GM20431 (cell line): ENCODE data around the gene SLC26A11.

Experiments used
- in situ Hi-C: fragments of 300-500 bp; cut with MseI, MboI; formaldehyde crosslinking; loops from one replicate; pipeline ENCODE4 v1.15.0; 2020; ENCODE audit warnings: low sequenced_read_pairs; ENCODE audit not compliant: unreplicated experiment

The SLC26A11 gene

DNA sequence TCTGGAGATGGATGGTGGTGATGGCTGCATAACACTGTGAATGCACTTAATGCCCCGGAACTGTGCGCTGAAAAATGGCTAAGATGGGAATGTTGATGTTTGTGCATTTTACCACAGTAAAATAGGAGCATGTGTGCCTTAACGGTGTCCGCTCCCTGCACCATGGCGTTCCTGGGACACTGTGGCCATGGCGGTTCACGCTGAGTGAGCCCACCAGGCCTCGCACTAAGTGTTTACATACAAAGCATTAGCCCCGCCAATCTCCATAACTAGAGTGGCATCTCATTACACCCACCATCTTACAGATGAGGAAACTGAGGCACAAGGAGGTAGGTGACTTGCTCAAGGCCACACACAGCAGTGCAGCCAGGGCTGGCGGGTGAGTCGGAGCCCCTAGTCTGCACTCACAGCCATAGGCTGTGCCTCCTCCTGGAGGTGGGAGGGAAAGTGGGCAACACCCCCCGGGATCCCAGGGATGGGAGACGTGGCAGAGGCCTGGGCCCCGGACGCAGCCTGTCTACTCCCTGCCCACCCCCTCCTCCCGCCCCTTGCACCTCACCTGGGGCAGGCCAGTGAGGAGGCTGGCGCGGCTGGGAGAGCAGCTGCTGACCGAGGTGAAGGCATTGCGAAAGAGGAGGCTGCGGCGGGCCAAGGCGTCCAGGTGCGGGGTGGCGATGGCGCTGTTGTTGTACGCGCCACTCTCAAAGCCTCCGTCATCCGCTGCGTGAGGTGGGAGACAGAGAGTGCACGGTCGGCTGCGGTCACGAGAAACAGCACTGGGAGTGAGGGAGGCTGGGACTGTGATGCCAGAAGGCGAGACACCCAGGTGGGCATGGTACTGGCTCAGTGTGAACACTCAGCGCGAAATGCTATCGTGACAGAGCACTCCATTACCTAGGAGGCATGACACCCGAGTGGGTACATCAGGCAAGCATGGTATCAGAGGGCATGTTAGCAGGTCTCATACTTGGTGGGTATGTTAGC lies 3.5 kb upstream of the SLC26A11 start:
- in situ Hi-C loops, result no loop called here

DNA sequence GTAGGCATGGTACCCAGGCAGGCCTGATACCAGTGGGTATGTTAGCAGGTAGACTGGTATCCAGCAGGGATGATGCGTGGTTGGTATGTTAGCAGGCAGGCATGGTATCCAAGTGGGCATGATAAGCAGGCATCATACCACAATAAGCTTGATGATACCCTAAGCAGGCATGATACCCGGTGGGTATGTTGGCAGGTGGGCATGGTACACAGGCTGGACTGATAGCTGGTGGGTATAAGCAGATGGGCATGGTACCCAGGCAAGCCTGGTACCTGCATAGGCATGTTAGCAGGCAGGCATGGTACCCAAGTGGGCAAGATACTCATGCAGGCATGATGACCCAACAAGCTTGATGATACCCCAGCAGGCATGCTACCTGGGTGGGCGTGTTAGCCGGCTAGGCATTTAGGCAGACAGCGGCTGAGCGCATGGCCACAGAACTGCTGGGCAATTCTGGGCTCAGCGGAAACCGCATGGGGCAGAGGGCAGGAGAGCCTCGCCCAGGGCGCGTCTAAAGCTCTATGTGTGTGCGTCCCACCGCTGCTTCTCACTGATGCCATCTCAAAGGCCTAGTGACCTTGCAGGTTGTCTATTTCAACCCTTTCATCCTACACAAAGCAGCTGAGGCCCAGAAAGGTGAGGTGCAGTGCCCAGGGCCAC lies 2.4 kb upstream of the SLC26A11 start:
- in situ Hi-C loops, result no loop called here

DNA sequence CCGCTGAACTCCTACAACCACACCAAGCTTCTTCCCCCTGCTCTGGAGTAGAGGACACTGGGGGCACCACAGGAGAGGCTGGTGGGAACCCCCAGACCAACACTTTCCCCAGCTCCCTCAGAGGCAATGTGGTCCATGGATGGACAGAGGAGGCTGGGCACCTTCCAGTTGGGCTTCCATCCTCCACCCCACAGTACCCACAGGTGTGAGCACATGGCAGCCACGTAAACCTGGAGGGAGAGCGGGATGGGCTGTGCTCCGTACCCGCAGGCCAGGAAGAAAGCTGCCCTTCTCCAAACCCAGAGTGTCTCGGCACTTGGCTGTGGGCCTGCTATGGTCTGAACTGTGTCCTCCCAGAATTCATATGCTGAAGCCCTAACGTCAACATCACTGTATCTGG lies 1.8 kb upstream of the SLC26A11 start:
- in situ Hi-C loops, result no loop called here

DNA sequence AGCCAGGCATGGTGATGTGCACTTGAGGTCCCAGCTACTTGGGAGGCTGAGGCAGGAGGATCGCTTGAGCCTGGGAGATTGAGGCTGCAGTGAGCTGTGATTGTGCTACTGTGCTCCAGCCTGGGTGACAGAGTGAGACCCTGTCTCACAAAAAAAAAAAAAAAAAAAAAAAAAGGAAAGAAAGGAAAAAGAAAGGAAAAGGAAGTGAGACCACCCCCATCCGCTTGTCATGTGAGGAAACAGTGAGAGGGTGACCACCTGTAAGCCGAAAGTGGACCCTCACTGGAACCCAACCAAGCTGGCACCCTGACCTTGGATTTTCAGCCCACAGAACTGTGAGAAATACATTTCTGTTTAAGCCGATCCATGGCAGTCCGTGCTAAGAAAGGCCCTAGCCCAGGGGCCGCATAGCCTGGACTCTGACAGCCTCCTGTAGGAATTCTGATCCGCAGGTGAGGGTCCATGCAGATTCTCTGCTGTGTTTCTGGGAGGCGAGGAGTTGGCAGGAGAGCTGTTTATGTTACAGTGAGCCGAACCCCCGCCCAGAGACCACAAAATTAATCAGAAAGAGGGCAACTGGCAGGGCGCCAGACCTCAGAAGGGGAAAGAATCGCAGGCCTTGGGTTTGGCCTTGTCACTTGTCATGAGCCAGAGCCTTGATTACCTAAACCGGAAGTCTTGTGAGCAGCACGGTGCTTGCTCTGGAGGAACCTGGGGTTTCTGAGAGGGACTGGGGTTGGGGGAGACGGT lies 1.0 kb upstream of the SLC26A11 start:
- in situ Hi-C loops, result no loop called here

DNA sequence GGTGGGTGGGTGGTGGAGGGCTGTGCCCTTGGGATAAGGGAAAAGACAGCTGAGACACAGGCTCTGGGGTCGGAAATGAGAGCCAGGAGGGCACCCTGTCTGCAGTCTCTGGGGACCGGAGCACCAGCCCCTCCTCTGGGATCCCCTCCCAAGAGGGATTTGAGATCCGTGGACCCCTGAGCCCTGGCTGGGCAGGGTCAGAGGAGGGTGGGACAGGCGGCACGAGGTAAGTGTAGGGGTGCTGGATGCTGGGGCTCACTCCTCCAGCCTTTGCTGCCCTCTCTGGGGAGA lies 519 bp upstream of the SLC26A11 start:
- in situ Hi-C loops, result no loop called here

DNA sequence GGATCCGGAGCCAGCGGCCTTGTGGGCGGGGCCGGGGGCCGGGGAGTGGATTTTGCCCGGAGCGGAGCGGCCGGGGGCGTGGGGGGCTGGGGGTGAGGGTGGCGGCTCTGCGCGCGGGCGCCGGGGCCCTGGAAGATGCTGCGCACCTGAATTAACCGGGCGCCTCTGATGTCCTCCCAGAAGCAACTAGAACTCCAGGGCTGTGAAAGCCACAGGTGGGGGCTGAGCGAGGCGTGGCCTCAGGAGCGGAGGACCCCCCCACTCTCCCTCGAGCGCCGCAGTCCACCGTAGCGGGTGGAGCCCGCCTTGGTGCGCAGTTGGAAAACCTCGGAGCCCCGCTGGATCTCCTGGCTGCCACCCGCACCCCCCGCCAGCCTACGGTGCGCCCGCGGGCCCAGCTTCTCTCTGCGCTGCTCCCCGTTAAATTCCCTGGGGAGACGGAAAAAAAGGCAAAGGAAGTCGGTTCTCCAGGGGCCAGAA lies 549 bp downstream of the SLC26A11 start:
- in situ Hi-C loops, result no loop called here

DNA sequence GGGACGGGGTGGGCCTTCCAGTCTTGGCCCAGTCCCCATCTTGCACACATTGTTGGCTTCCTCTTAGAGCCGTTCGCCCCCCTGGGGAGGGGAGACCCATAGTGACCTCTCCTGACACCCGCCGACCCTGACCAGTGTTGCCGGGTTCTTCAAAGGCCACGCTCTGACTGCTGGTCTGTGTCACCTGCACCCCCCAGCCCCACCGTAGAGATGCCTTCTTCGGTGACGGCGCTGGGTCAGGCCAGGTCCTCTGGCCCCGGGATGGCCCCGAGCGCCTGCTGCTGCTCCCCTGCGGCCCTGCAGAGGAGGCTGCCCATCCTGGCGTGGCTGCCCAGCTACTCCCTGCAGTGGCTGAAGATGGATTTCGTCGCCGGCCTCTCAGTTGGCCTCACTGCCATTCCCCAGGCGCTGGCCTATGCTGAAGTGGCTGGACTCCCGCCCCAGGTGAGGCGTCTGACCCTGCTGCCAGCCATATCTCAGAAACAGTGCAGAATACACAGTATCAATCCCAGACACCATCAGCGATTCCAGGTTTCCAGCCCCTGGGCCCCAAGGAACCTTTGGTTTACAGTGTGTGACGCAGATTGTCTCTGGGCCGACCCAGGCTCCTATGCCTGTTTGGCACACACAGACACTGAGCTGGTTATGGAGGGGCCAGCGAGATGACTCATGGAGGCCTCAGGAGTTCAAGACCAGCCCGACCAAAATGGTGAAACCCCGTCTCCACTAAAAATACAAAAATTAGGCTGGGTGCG lies 1.3 kb downstream of the SLC26A11 start:
- in situ Hi-C loops, result no loop called here

DNA sequence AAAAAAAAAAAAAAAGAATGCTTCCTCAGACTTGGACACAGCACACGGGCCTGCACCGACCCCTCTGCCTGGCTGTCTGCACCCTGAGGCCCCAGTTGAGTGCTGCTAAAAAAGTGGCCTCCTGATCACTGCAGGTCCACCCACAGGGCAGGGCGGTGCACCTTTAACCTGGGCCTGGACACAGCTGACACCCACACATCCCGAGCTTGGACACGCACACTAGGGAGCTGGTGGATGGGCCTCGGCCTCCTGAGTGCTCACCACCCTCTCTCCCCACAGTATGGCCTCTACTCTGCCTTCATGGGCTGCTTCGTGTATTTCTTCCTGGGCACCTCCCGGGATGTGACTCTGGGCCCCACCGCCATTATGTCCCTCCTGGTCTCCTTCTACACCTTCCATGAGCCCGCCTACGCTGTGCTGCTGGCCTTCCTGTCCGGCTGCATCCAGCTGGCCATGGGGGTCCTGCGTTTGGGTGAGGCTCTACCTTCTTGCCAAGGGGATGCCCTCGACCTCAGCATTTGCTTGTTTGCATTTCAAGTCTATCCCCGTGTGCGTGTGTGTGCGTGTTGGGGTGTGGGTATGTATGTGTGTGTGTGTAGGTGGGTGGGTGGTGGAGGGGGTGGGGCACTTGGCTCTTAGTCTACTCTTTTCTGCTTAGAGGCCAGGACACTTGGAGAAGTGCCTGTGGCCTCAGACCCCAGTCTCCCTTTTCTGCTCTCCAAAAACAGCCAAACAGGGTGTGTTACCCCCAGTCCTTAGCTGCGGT lies 2.3 kb downstream of the SLC26A11 start:
- in situ Hi-C loops, result no loop called here

DNA sequence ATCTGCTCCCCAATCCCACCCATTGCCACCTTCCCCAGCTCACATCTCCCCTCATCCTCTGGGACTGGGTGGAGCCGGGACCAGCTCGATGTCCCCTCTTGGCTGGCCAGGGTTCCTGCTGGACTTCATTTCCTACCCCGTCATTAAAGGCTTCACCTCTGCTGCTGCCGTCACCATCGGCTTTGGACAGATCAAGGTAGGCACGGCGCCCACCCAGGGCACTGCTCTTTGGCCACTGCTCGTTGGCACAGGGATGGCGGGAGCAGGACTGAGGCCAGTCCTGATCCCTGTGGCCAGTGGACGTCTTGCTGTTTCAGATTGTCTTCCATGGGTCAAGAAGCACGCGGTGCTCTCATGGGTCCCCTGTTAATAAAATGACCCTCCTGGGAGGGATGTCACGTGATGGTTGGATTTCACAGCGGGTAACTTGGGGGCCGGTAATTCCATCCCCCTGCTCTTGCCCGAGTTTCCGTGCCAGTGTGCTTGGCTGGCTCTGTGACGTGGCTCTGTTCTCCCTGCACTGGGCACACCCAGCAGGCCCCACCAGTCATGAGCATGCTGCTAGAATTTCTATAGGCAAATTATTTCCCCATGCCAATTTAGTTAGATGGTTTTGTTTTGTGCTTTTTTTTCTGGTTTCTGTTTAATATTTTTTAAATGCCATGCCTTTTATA lies 3.1 kb downstream of the SLC26A11 start:
- in situ Hi-C loops, result no loop called here

DNA sequence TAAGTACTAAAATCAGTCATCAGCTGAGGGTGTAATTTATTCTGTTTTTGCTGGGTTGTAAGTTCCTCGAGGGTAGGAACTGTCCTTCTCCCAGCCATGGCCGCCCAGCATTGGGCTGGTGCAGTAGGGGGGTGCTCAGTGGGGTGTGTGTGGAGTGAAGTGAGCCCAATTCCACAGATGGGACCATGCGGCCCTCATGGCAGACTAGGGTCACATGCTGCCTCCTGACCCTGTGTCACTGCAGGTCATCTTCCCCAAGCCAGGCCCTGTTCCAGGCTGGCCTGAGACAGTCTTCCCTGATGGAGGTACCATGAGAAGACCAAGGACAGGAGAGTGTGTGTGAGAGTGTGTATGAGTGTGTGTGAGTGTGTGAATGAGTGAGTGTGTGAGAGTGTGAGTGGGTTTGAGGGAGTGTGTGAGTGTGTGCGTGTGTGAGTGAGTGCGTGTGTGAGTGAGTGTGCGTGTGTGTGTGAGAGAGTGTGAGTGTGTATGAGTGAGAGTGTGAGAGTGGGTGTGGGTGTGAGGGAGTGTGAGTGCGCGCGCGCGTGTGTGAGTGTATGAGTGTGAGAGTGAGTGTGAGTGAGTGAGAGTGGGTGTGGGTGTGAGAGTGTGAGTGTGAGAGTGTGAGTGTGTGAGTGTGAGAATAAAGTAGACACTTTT lies 3.7 kb downstream of the SLC26A11 start:
- in situ Hi-C loops, result no loop called here

DNA sequence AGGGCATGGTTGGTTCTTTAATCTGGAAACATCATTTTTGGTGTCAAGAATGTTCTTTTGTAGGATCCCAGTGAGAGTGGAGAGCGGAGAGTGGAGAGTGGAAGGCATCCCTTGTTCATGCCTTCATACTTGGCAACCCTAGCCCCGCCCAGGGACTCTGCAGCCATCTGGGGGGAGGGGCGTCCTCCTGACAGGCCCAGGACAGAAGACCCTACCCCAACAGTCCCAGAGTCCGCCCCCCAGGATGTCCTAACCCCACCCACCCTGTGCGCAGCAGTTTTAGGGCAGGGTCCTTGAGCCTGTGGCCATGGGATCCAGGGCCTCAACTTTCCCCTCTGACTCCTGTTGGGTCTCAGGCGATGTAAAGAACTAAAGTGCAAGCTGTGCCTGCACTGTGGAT lies 4.5 kb downstream of the SLC26A11 start:
- in situ Hi-C loops, result no loop called here

DNA sequence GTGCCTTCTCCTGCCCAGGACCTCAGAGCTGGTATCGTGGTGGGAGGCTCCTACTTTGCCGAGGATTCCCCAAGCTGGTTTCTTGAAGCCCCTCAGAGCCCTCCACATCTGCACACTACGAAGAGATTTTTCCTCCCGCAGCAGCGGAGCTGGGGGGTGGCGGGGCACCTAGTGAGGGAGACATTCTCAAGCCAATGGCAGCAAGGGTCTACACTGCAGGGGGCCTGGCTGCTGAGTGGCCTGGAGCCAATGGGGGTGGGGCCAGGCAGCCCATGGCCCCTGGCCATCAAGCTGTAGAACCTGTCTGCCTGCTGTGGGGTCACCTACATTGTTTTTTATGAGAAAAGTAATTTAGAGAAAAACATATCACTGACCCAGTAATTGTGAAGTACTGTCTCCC lies 5.0 kb downstream of the SLC26A11 start:
- in situ Hi-C loops, result no loop called here

DNA sequence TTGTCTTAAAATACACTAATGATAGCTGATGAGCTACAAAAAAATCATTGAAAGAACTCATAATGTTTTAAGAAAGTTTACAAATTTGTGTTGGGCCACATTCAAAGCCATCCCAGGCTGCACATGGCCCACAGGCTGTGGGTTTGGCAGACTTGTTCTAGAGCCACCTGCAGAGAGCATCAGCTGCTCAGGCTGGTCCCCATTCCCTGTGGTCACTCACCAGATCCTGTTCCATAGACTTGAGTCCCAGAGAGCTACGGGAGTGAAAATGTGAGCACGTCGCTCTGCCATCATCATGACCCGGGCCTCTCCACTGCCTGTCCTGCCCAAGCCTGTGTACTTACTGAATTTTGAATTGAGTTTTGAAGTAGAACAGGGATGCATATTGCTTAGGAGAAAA lies 6.9 kb downstream of the SLC26A11 start:
- in situ Hi-C loops, result no loop called here

DNA sequence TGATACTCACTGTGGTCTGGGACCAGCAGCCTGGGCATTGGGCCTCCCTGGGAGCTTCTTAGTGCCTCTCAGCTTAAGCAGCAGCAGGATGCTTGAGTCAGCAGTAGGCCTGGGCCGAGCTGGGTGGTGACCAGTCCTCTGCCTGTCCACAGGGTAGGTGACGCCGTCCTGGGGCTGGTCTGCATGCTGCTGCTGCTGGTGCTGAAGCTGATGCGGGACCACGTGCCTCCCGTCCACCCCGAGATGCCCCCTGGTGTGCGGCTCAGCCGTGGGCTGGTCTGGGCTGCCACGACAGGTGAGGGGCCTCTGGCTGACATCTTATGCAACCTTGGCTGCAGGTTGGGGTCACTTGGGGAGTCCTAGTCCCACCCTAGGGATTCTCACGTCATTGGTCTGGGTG lies 7.4 kb downstream of the SLC26A11 start:
- in situ Hi-C loops, result no loop called here

DNA sequence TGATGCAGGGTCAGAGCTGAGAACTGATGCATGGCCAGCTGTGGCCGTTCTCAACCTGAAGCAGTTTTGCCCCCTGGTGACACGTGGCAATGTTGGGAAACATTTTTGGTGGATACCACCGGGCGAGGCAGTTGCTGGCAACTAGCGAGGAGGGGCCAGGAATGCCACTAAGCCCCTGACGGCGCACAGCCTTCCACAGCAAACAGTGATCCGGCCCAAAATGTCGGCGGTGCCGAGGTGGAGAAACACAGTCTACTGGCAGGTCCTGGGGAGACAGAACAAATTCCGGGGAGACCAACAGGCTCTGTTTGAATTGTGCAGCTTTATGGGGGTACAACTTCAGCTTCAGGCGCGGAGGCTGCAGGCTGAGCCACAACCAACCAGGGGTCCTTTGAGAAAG lies 8.2 kb downstream of the SLC26A11 start:
- in situ Hi-C loops, result no loop called here

DNA sequence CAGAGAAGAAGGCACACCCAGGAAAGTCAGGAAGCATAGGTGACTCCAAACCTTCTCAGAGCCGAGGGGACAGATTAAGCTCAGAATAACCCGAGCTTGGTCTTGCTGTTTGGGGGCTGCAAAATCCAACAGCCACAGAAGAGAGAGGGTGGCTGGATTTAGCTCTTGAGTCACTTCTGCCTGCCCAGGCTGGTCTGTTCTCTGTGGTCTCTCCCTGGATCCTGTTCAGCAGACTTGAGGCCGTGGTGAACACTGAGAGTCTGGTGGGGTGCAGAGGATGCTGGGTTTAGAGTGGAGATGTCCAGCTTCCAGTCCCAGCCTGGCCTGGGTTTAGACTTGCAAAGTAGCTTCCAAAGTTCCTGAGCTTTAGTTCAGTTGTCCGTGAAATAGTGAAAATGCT lies 8.8 kb downstream of the SLC26A11 start:
- in situ Hi-C loops, result no loop called here

DNA sequence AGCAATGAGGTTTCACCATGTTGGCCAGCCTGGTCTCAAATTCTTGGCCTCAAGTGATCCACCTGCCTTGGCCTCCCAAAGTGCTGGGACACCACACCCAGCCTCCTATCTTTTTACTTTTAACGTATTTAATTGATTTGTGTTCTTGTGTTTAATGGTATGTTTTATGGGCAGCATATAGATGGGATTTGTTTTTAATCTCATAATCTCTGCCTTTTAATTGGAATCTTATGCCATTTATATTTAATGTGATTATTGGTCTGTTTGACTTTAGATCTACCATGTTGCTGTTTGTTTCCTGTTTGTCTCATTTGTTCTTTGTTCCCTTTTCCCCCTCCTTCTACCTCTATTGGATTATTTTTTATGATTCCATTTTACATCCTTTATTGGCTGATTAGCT lies 12.2 kb downstream of the SLC26A11 start:
- in situ Hi-C loops, result no loop called here

DNA sequence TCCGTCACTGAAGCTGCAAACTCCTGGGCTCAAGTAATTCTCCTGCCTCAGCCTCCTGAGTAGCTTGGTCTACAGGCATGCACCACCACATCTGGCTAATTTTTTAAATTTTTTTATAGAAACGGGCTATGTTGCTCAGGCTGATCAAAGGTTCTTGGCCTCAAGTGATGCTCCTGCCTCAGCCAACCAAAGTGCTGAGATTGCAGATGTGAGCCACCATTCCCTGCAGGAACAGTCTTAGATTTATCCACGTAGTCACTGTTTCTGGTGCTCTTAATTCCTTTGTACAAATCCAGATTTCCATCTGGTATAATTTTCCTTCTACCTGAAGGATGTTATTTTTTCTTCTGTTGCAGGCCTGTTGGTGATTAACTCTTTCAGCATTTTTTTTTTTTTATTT lies 13.0 kb downstream of the SLC26A11 start:
- in situ Hi-C loops, result no loop called here
